GM19099 (cell line): Measurements from ENCODE around the gene AGAP3.
A peak's percentile ranks its signal among the peaks of the same experiment; 100 is the strongest.

Source experiments
- POLR2A ChIP-seq: IDR thresholded peaks from 3 replicates; pipeline ENCODE4 v1.6.1; 2011; ENCODE audit warnings: low read depth; ENCODE audit not compliant: insufficient read length; ENCODE audit errors: extremely low read depth

The AGAP3 gene

GRCh38 chr7:151053751-151054150 is 32.5 kb upstream of the AGAP3 start:
- no peak for TF ChIP-seq POLR2A

- TF ChIP-seq POLR2A, result no peak
Observed at GRCh38 chr7:151056283-151056665, 30.0 kb upstream of the AGAP3 start.

GRCh38 chr7:151056666-151057505 is 29.4 kb upstream of the AGAP3 start:
- TF ChIP-seq POLR2A, result no peak

GRCh38 chr7:151057506-151057988 is 28.7 kb upstream of the AGAP3 start, which contains the start of gene CDK5:
Gene CDK5, minus strand, starts transcription at chr7:151057897. Its CDS starts 49 bp downstream, at chr7:151057848.
- no peak for TF ChIP-seq POLR2A

- peak; percentile 52 for TF ChIP-seq POLR2A
Observed at GRCh38 chr7:151057989-151058780, 28.1 kb upstream of the AGAP3 start.

- TF ChIP-seq POLR2A, result no peak
Observed at GRCh38 chr7:151058781-151059366, 27.4 kb upstream of the AGAP3 start.

- peak; percentile 63 for TF ChIP-seq POLR2A
Observed at GRCh38 chr7:151059367-151060112, 26.7 kb upstream of the AGAP3 start, which contains the start of gene SLC4A2. Gene SLC4A2, plus strand, starts transcription at chr7:151059589. Its CDS starts 2,399 bp downstream, at chr7:151061988.

GRCh38 chr7:151060113-151060415 is 26.2 kb upstream of the AGAP3 start:
- no peak for TF ChIP-seq POLR2A

- no peak for TF ChIP-seq POLR2A
Observed at GRCh38 chr7:151060416-151061212, 25.7 kb upstream of the AGAP3 start.

- no peak for TF ChIP-seq POLR2A
Observed at GRCh38 chr7:151061213-151062110, 24.8 kb upstream of the AGAP3 start.

- TF ChIP-seq POLR2A, result no peak
Observed at GRCh38 chr7:151062111-151062398, 24.2 kb upstream of the AGAP3 start.

- no peak for TF ChIP-seq POLR2A
Observed at GRCh38 chr7:151062399-151063211, 23.7 kb upstream of the AGAP3 start.
